SK-N-MC (cell line): Measurements from ENCODE around the gene ZNF708.

Experiments used
- EZH2 ChIP-seq: fragments of 200-600 bp; sonication (generic); IDR thresholded peaks from one replicate; pipeline ENCODE4 v1.6.1; 2017; ENCODE audit warnings: antibody characterized with exemption
- FOXP2 ChIP-seq: optimal IDR thresholded peaks from 2 replicates; pipeline ENCODE3; 2011; ENCODE audit warnings: mild to moderate bottlenecking, moderate library complexity; ENCODE audit not compliant: insufficient read depth; ENCODE audit errors: extremely low read length, control extremely low read depth
- POLR2AphosphoS5 ChIP-seq: IDR thresholded peaks from 2 replicates; pipeline ENCODE4 v1.6.1; 2012; ENCODE audit warnings: mild to moderate bottlenecking, low read depth, low read length, borderline replicate concordance

GRCh38 chr19:21358768-21359451 lies 29.7 kb upstream of the ZNF708 start, which contains the start of gene ZNF738:
- TF ChIP-seq EZH2, result no peak
- peak; percentile 74 for TF ChIP-seq POLR2AphosphoS5
- TF ChIP-seq FOXP2, result no peak
